GM15510 (cell line): ENCODE measurements around the gene ARG2.

Experiments
- POLR2A ChIP-seq: IDR thresholded peaks from 3 replicates; pipeline ENCODE4 v1.6.1; 2011; ENCODE audit warnings: borderline replicate concordance; ENCODE audit not compliant: insufficient read length; ENCODE audit errors: extremely low read depth

ARG2 gene

GRCh38 chr14:67619446-67620216 is at the start of gene ARG2:
Gene ARG2 (plus strand): TSS chr14:67619920. CDS start chr14:67619978, 58 bp downstream.
- TF ChIP-seq POLR2A: peak; percentile 32

- TF ChIP-seq POLR2A: no peak
Observed at GRCh38 chr14:67570453-67570852, 49.3 kb upstream of the ARG2 start.

- no peak for TF ChIP-seq POLR2A
Observed at GRCh38 chr14:67571275-67571990, 48.3 kb upstream of the ARG2 start.

- no peak for TF ChIP-seq POLR2A
Observed at GRCh38 chr14:67571991-67572323, 47.8 kb upstream of the ARG2 start.

GRCh38 chr14:67572608-67573007 is 47.1 kb upstream of the ARG2 start:
- no peak for TF ChIP-seq POLR2A

- no peak for TF ChIP-seq POLR2A
Observed at GRCh38 chr14:67573228-67574010, 46.3 kb upstream of the ARG2 start.

- no peak for TF ChIP-seq POLR2A
Observed at GRCh38 chr14:67574156-67574555, 45.6 kb upstream of the ARG2 start.

- no peak for TF ChIP-seq POLR2A
Observed at GRCh38 chr14:67574806-67575205, 44.9 kb upstream of the ARG2 start.

GRCh38 chr14:67575684-67576083 is 44.0 kb upstream of the ARG2 start:
- no peak for TF ChIP-seq POLR2A

- no peak for TF ChIP-seq POLR2A
Observed at GRCh38 chr14:67576216-67576955, 43.3 kb upstream of the ARG2 start.

GRCh38 chr14:67577181-67577808 is 42.4 kb upstream of the ARG2 start:
- TF ChIP-seq POLR2A: no peak

GRCh38 chr14:67577909-67578749 is 41.6 kb upstream of the ARG2 start:
- TF ChIP-seq POLR2A: no peak

- TF ChIP-seq POLR2A: no peak
Observed at GRCh38 chr14:67579040-67579439, 40.7 kb upstream of the ARG2 start.
